Ectodermal cell (in vitro differentiated cells): ENCODE measurements around the gene HYKK. TPM values are rescaled to one million over a fixed set of nuclear protein-coding genes. Genes with fewer than 3 reads are reported as not detected.

ENCODE experiments used
- H3K27ac ChIP-seq: 2 replicates; pipeline ENCODE4 v1.7.0; 2013; ENCODE audit warnings: mild to moderate bottlenecking, low read depth, low read length; ENCODE audit not compliant: insufficient read depth, poor library complexity, severe bottlenecking
- H3K27me3 ChIP-seq: 2 replicates; pipeline ENCODE4 v1.7.0; 2013; ENCODE audit warnings: mild to moderate bottlenecking, low read length; ENCODE audit not compliant: insufficient read depth, control insufficient read depth, poor library complexity, severe bottlenecking
- H3K36me3 ChIP-seq: one replicate; pipeline ENCODE4 v1.7.0; 2013; ENCODE audit warnings: low read length; ENCODE audit not compliant: control insufficient read depth, insufficient read depth
- H3K4me1 ChIP-seq: one replicate; pipeline ENCODE4 v1.7.0; 2013; ENCODE audit warnings: low read length; ENCODE audit not compliant: control insufficient read depth, insufficient read depth
- H3K4me3 ChIP-seq: 2 replicates; pipeline ENCODE4 v1.7.0; 2013; ENCODE audit warnings: low read depth, low read length, control low read depth; ENCODE audit not compliant: insufficient read depth
- H3K9me3 ChIP-seq: 2 replicates; pipeline ENCODE4 v1.7.0; 2013; ENCODE audit warnings: mild to moderate bottlenecking, low read length, moderate library complexity; ENCODE audit not compliant: control insufficient read depth
- WGBS, 2 experiments: methylation state at CpG; one replicate each; pipeline ENCODE4 v1.1.7; 2013; ENCODE audit warnings: missing lambda C conversion rate in 2 of 2; 5-methylcytosine and 5-hydroxymethylcytosine counted together
- polyA plus RNA-seq, 4 experiments: library from polyadenylated mRNA; stranded (reverse); fragments of 50-300 nt; gene quantifications; one replicate each; pipeline ENCODE4 v1.2.3, GENCODE V29; 2013

The HYKK gene, protein sequence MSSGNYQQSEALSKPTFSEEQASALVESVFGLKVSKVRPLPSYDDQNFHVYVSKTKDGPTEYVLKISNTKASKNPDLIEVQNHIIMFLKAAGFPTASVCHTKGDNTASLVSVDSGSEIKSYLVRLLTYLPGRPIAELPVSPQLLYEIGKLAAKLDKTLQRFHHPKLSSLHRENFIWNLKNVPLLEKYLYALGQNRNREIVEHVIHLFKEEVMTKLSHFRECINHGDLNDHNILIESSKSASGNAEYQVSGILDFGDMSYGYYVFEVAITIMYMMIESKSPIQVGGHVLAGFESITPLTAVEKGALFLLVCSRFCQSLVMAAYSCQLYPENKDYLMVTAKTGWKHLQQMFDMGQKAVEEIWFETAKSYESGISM
- polyA plus RNA-seq (2013, experiment 1 of 4), result 3.0 TPM
- polyA plus RNA-seq (2013, experiment 2 of 4), result 2.0 TPM
- polyA plus RNA-seq (2013, experiment 3 of 4), result 2.9 TPM
- 2.7 TPM for polyA plus RNA-seq (2013, experiment 4 of 4)

DNA sequence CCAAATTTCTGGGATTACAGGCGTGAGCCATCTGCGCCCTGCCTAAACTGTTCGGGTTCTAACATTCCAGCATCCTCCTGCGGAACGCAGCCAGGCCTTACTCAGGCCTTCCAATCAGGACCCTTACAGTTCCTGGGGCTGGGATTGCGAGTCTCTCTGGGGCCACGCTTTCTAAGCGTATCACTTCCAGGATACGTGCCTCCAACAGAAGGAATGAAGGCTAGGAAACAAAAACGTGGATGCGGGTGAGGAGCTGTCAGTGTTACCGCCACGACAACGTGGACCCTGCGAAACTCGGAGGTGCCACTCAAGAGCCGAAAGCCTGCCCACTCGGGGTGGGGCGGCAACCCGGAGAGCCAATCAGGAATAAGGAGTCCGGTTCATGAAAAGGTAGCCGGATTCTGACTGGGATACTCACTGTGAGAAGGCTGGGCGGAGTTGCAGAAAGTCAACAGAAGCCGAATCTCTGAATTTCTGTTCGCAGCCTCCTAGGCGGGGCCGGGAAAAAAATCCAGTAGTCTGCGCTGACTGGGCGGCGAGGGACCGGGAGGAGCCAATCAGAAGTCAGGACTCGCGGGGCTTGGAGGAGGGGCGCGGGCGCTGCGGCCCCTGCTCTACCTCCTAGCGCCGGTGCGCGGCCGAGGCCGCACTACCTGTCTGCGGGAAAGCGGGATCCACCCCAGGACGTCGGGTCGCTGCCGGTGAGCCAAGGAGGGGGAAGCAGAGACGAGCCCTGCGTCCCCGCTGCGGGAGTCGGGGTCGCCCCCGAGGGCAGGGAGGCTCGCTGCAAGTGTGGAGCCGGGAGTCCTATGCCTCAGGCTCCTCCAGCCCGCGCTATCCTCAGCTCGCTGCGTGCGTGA is at the start of gene HYKK:
HYKK (plus strand) TSS at position 607 of the 860 bp plus-strand sequence. CDS start 5,512 bp downstream, outside the sequence.
- Histone ChIP-seq H3K27ac (no peak within 1 kb of the TSS), H3K4me1 (no peaks in the 10 kb centered on the region), H3K9me3 (no peaks in the 10 kb centered on the region), H3K4me3 (peak within 1 kb of the TSS; percentile 62), H3K27me3 (peaks cover 27% of the 10 kb centered on the region), H3K36me3 (no peaks in the 10 kb centered on the region)
- WGBS, 2 experiments, result 1% methylated on average over 63 of the region's 63 CpGs

DNA sequence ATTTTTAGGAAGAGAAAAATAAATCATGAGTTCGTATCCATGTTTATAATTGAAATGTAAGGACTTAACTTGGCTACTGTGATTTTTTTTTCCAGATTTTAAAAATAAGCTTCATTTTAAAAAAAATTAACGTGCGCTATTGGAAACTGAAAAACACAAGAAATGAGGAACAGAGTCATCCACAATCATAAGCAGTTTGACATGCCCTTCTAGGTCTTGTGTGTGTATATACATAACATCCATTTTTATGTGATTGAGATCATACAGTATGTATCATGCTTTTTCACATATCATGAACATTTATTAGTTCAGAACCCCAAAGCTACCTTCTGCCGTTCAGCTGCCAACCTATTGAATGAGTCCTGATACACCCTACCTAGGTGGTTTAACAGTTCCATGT is 46.6 kb upstream of the HYKK start:
- 94 to 100% methylated on average over 3 to 4 of the region's 4 CpGs for WGBS, 2 experiments
- peaks cover 17% of the 10 kb centered on the region for H3K36me3 ChIP-seq
- H3K27ac ChIP-seq, result no peak overlapping the region
- H3K4me3 ChIP-seq, result no peak overlapping the region
- no peaks in the 10 kb centered on the region for H3K9me3 ChIP-seq
- H3K27me3 ChIP-seq, result no peaks in the 10 kb centered on the region
- H3K4me1 ChIP-seq, result no peaks in the 10 kb centered on the region

DNA sequence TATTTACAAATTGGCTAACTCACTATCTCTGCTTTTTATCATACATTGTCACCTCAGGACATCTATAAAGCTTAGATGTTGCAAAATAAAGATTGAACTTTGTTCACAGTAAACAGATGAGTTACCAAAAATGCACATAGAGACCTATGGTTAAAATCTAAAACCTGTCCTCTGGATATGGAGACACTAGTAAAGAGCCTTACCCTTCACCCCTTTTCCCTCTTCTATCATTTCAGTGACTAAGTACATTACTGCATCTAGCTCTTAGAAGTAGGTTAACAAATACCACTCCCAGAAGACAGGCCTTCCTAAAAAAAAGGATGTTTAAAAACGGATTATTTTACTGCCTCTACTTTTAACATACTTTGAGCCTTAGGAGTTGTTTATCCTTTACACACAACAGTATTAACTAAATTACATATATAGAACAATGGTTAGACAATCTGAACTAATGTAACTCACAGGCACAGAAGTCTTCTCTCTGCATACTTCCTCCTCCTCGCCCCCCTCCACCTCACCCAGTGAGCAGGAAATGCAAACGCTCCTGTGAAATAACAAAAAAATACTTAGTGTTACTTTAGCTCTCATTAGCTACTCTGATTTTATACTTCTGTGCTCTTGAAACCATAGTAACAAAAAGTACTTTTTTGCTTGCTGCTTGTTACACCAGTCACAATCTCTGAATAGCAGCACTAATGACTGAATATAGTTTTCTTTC is 46.0 kb upstream of the HYKK start:
- no peaks in the 10 kb centered on the region for H3K4me1 ChIP-seq
- no peak overlapping the region for H3K27ac ChIP-seq
- peaks cover 23% of the 10 kb centered on the region for H3K36me3 ChIP-seq
- H3K4me3 ChIP-seq, result no peak overlapping the region
- WGBS, 2 experiments, result 52 to 77% methylated on average over 3 of the region's 3 CpGs
- no peaks in the 10 kb centered on the region for H3K9me3 ChIP-seq
- no peaks in the 10 kb centered on the region for H3K27me3 ChIP-seq

DNA sequence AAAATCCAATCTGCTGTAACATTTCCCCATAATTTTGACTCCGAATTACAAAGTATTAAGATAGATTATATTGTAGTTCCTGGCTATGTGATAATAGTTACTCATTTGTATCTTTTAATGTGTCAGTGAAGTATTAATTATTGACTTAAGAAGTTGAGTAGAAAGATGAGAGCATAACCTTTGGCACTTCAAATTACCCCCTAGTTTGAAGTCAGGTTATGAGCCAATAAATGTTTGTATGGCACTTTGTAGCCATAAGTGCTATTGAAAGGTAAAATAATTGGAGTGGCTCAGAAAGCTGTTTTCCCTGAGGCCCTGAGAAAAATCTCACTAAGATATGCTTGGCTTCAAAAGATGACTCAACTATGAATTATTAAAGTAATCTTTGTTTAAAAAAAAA is 38.3 kb upstream of the HYKK start:
- Histone ChIP-seq H3K9me3 (no peaks in the 10 kb centered on the region), H3K36me3 (peaks cover 71% of the 10 kb centered on the region), H3K27me3 (no peaks in the 10 kb centered on the region), H3K4me3 (no peak overlapping the region), H3K4me1 (no peaks in the 10 kb centered on the region), H3K27ac (no peak overlapping the region)
- 100% methylated on average over 1 of the region's 1 CpG; no CpG with 5 or more reads in 1 of the 2 experiments for WGBS, 2 experiments

DNA sequence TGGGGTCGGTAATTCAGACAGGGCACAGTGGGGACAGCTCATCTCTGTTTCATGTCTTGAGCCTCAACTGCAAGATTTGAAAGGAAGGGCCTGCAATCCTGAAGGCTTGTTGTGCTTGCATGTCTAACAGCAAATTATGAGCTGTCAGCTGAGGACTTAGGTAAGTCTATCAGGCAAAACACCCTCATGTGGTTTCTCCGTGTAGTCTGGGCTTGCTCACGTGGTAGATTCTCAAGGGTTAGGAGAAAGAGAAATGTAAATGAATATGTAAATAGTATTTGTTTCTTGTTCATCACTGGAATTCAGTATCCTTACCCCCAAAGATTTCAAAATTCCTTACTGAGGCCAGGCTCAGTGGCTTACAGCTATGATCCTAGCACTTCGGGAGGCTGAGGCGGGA is 30.1 kb upstream of the HYKK start:
- Histone ChIP-seq H3K36me3 (peaks cover 52% of the 10 kb centered on the region), H3K27me3 (no peaks in the 10 kb centered on the region), H3K27ac (no peak overlapping the region), H3K4me1 (no peaks in the 10 kb centered on the region), H3K9me3 (no peaks in the 10 kb centered on the region), H3K4me3 (no peak overlapping the region)
- 78 to 80% methylated on average over 5 of the region's 5 CpGs for WGBS, 2 experiments

DNA sequence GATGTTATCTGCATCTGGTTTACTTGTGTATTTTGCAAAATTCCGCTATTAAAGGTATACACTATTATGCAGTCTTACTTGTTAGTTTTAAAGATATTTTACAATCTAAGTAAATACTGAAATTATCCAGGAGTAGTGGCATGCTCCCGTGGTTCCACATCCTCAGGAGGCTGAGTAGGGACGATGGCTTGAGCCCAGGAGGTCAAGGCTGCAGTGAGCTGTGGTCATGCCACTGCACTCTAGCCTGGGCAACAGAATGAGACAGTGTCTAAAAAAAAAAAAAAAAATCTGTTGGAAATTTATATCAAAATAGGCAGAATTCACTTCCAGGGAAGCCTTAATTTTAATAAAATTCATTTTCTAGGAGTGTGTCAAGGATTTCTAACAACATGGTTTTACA is 27.7 kb upstream of the HYKK start:
- Histone ChIP-seq H3K36me3 (peaks cover 51% of the 10 kb centered on the region), H3K9me3 (no peaks in the 10 kb centered on the region), H3K4me1 (no peaks in the 10 kb centered on the region), H3K4me3 (no peak overlapping the region), H3K27me3 (no peaks in the 10 kb centered on the region), H3K27ac (no peak overlapping the region)
- 96 to 100% methylated on average over 2 to 3 of the region's 3 CpGs for whole genome bisulfite sequencing, 2 experiments

DNA sequence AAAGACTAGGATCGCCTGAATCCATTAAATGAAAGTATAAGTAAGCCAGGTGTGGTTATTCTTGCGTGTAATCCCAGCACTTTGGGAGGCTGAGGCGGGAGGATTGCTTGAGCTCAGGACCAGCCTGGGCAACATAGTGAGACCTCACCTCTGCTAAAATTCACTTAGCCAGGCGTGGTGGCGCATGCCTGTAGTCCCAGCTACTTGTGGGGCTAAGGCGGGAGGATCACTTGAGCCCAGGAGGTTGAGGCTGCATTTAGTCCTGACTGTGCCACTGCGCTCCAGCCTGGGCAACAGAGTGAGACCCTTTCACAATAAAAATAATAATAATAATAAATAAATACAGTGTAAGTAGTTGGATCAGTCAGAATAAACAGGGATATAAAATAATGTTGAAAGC is 25.5 kb upstream of the HYKK start:
- Histone ChIP-seq H3K4me1 (no peaks in the 10 kb centered on the region), H3K27ac (no peak overlapping the region), H3K4me3 (no peak overlapping the region), H3K9me3 (no peaks in the 10 kb centered on the region), H3K27me3 (no peaks in the 10 kb centered on the region), H3K36me3 (peaks cover 59% of the 10 kb centered on the region)
- WGBS, 2 experiments, result 89 to 91% methylated on average over 6 of the region's 7 CpGs

DNA sequence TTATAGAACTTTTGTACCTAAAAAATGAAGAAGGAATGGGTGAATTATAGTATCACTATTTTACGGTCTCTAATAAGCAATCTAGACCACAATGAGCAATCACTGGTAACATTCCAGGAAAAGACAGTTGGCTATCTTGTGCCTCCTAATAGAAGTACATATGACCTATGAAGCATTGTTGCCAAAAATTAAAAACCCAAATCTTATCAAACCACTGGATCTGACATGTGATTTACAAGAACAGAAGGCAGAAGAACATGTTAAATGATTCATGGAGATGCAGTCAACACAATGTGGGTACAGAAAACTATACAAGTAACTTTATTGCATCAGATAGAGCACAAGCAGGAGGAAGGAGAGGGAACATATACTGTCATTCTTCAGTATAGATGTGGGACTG is 14.5 kb upstream of the HYKK start:
- no peak overlapping the region for H3K27ac ChIP-seq

DNA sequence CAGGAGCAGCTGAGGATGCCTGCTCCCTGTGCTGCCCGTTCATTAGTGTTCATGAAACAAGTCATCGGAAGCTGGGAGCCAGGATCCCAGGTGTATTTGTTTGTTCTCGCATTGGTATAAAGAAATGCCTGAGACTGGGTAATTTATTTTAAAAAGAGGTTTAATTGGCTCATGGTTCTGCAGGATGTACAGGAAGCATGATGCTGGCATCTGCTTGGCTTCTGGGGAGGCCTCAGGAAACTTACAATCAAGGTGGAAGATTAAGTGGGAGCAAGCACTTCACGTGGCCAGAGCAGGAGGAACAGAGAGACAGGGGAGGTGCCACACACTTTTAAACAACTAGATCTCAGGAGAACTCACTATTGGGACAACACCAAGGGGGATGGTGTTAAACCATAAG is 5.5 kb upstream of the HYKK start:
- Histone ChIP-seq H3K27me3 (no peaks in the 10 kb centered on the region), H3K36me3 (peaks cover 34% of the 10 kb centered on the region), H3K4me3 (no peak overlapping the region), H3K4me1 (no peaks in the 10 kb centered on the region), H3K27ac (no peak overlapping the region), H3K9me3 (no peaks in the 10 kb centered on the region)
- 97% methylated on average over 4 of the region's 4 CpGs for WGBS, 2 experiments

More for the DNA sequence above, 14.5 kb upstream of the HYKK start:
- no peaks in the 10 kb centered on the region for H3K27me3 ChIP-seq
- WGBS, 2 experiments, result 92% methylated on average over 1 of the region's 1 CpG; no CpG with 5 or more reads in 1 of the 2 experiments
- no peaks in the 10 kb centered on the region for H3K4me1 ChIP-seq
- peaks cover 41% of the 10 kb centered on the region for H3K36me3 ChIP-seq
- no peak overlapping the region for H3K4me3 ChIP-seq
- H3K9me3 ChIP-seq, result no peaks in the 10 kb centered on the region
